HPDE6-E6E7 (cell line): Measurements from ENCODE around the gene CSF1R.

Experiments
- DNase-seq: peaks from one replicate; pipeline ENCODE4 v3.0.0; 2011; ENCODE audit warnings: missing footprints; ENCODE audit errors: extremely low spot score

Gene CSF1R

DNA sequence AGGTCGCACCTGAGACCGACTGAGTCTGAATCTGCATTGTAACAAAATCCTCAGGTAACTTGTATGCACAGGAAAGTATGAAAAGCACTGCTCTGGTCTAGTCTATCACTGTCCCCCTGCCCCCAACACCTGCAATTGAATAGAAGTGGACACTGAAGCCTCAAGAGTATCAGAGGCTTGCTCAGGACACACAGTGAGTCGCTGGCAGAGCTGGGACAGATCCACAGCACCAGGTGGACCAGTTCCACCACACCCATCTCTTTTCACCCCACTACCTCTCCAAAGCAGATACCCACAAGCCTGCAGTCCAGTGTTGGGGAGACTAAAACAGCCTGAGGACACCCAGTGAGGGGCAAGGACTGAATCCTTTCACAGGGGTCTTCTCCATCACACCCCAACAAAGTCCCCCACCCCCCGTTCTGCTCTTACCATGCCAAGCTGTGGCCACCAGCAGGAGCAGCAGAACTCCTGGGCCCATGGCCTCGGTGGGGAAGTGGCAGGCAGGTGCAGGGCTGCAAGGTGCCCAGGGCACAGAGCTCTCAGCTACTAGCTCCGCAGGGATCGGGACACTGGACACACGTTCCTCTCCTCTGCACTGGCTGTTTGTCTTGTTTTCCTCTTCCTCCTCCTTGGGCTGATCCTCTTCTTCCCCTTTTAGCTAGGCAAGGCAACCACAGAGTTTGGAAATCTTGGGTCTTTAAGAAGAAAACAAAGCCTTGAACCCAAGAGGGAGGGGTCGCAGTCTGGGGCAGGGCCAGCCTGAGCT, at the start of gene CSF1R:
TSS of gene CSF1R (minus strand) at position 605 of the 766 bp plus-strand sequence. CDS start at position 478, 127 bp downstream.
- DNase-seq = no peak

DNA sequence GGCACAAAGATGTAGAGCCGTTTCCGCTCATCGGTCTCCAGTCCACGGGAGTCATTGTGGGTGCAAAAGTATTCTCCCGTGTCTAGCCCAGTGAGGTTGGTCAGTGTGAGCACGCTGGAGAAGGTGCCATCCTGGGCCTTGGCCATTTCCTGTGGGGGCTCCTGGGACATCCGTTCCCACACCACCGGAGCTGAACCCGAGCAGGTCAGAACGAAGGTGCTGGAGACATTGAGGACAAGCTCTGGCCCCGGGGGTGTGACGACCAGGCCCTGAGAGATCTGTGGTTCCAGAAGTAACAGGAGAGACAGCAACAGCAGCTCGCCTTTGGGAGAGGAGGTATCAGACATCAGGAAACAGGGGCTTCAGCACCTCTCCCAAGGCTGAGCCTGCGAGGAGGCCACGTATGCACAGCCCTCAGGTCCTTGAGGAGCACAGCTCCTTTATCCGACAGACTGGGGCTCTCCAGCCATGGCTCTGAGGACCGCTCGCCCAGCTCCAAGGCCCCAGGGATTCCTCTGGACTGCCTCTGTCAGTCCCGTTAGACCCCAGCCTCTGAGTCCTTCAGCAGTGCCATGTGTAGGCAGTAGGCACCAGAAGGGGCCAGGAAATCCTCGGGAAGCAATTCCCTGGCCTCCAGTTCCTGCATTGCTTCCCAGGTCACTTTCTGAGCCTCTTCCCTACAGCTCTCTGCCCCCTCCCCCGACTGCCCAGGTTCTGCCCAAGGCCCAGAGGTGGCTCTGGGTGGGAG, 49.4 kb upstream of the CSF1R start:
- DNase-seq = no peak

DNA sequence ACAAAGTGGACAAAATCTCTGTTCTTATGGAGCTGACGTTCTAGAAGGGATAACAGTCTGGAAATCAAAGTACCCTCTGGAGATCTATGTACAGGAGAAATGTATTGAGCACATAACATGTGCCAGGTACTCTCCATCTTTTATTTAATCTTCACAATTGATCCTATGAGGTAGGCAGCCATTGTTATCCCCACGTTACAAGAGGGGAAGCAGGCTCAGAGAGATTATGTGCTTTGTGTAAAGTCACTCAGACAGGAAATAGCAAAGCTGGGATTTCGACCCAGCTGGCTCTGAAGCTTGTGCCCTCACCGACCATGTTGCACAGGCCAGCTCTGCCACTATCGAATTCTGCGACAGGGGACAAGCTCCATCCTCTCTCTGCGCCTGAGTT, 47.8 kb upstream of the CSF1R start:
- no peak for DNase-seq

DNA sequence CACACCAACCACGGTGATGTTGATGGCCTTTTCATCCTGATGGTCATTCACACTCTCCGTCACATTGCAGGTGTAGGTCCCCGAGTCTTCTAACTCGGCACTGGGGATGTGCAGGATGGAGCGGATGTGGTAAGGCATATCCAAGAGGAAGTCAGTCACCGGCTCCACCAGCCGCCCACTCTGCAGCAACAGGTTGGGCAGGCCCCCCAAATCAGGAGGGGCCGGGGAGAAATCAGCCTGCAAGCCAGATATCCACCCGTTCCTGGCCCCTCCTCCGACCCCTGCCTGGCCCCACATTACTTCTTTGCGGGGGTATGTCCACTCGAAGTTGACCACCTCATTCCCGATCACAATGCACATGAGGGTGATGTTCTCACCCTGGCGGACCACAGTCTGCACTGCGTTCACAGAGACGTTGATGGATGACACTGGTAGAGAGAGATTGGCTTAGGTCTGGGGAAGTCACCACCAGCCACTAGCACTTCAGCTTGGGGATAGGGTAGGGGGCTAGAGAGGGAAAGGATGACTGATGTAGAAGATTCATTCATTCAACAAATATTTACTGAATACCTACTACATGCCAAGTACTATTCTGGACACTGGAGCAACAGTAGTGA, 47.3 kb upstream of the CSF1R start:
- DNase-seq = no peak

DNA sequence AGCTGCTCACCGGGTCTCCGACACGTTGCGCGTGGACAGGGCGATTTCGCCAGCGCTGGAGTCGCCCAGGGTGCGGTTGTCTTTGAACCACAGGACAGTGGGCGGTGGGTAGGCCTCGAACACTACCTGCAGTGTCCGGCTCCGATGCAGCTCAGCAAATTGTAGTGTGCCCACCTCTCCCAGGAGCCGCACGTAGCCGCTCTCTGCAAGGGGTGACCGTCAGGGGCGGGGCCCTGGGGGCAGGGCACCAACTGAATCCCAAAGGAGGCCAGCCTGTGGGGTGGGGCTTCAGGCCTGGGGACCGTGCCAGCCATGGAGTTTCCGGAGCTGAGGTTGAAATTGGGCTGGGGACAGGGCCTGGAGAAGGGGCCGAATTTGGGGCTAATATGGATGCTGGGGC, 46.4 kb upstream of the CSF1R start:
- DNase-seq = no peak

DNA sequence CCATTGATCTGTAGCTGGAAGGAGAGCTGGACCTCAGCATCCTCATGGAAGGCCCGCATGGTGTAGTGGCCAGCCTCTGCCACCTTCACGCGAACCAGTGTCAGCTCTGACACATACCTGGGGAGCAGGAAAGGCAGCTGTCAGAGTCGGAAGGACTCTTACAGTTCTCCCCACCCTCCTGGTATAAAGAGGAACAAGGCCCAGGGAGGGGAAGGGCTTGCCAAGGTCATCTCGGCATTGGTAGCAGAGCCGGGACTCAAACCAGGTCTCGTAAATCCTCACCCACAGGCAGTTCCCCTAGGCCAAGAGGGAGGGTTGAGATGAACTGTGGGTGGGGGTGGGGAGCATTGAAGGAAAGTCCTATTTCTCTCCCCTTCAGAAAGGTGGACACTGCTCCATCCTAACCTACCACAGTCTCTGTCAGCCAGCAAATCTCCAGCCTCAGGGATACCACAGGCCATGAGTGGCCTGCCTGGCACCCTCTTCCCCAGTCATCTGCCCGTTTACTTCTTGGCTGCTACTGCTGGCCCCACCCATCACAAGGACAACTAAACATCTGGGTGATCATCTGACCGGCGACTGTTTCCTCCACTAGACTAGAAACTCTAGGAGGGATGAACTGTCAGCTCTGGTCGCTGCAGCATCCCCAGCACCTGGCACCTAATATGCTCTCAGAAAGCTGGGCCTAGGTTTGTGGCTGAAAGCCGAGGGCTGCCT, 45.8 kb upstream of the CSF1R start:
- no peak for DNase-seq

DNA sequence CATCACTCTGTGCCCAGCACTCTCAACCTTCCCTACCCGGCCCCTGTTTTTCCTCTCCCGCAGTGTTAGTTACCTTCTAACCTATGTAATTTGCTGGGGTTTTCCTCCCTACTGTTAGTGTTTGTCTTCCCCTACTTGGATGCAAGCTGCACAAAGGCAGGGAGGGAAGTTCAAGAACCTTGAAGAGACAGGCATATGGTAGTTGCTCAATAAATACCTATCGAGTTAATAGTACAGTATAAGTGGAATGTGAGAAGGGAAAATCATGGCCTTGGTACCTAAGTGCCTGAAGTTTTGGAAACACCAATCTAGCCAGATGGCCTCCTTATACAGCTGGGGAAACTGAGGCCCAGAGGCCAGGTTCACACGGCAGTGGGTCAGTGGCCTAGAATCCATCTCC, 45.1 kb upstream of the CSF1R start:
- no peak for DNase-seq

DNA sequence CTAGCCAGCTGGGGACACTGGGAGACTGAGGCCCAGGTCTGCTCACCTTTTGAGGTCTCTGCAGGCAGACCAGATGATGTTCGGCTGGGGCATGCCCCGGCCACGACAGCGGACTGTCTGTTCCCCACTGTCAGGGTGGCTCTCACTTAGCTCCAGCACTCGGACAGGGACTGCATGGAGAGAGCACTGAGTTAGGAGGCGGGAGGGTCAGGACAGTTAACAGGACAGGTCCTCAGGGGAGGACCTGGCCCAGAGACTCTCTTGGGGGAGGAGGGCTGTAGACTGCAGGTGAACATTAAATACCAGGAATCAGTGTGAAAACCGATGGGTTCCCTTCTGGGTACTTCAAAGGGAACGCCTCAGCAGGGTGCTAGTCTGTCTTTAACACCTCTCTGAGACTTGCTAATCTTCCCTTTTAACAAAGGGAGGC, 44.2 kb upstream of the CSF1R start:
- no peak for DNase-seq

DNA sequence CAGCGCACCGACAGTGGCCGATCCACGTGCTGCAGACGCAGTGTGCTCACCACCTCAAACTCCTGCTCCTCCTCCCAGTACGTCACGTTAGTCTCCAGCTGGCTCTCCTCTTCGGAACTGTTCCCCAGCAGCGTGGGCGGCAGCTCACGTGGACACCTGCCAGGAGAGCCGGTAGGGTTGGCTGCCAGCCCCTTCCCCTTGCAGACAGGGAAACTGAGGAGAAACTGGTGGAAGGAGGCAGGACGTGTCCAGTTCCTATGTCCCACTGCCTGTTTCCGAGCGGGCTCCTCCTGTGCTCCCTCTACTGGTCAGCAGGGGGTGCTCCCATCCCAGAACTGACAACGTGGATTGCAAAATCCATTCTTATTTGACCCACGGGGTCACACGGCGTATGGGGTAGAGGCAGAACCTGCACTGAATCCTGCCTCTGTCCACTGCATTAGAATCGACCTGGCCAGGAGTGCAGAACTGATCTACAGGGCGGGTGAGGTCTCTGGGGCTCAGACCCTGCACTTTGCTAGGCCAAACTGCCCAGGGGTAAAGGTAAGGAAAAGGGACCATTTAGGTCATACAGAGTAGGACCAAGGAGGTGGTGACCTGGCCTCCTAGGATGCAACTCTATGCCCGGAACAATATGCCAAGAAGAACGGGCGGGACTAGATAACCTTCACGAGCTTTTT, 43.6 kb upstream of the CSF1R start:
- peak; percentile 82 for DNase-seq

DNA sequence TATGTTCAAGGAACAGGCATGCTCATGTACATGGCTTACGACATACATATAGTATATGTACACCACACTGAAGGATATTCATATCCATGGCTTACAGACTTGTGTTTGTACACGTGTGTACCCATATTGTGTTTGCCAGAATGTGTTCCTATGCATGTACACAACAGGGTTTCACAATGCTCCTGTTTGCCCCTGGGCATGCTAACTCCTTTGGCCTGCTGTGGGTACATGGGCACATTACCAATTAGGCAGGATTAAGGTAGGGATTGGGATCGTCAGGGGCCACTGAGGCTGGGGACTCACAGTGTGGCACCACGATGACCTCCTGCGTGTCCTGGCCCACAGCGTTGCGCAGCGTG, 43.1 kb upstream of the CSF1R start:
- no peak for DNase-seq

DNA sequence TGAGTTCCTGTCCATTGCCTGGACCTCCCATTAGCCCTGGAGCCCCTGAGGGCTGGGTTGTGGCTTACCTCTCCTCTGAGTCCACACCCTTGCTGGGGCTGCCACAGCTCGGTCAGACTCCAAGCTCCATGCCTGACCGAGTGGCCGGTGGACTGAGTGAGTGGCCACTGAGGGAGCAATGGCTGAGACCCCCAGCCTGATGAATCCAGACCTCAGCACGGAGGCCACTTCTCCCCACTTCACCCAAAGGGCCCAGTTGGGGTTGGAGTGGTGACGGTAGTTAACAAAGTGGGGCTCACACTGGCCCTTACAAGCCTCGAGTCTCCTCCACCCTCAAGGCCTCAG, 40.5 kb upstream of the CSF1R start:
- no peak for DNase-seq

DNA sequence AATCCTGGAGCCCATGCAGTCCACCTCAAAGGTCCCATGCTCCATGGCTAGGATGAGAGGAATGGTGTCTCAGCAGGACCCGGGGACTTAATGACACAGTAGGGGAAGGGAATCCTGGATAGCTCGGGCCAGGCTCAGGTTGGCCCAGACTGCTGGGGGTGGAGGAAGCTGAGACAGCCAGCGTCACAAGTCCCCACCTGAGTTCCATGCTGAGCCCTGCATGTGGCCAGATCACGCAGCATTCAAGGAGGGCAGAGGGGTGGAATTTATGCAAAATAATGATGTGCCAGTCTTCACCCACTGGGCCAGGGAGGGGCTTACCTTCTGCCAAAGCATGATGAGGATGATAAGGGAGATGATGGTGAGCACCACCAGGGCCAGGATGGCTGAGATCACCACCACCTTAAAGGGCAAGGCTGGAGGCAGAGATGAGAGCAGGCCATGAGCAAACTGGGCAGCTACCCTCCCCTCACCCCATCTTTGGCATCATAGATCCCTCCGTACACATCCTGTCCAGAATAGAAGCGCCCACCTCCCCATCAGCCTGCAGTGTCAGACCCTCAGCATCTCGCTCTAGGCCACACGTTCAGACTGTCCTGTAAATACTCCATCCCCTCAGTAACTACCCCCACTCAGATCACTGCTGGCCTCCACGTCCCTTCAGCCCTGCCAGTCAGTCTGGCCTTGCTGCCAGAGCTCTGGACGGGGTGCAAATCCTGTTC, 40.0 kb upstream of the CSF1R start:
- DNase-seq = no peak

DNA sequence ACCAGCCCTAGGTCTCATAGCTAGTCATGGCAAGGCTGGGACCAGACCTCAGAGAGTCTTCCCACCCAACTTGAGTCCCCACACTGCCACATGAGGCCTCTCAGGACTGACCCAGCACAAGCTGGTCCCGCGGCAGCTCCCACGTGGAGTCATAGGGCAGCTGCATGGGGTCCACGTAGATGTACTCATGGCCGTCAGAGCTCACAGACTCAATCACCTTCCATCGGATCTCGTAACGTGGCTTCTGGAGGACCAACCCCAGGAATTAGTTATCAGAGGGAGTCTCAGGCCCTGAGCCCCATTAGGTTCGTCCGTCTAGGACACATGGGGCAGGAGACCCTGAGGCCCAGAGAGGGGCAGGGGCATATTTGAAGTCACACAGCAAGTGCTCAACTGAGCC, 39.0 kb upstream of the CSF1R start:
- no peak for DNase-seq

DNA sequence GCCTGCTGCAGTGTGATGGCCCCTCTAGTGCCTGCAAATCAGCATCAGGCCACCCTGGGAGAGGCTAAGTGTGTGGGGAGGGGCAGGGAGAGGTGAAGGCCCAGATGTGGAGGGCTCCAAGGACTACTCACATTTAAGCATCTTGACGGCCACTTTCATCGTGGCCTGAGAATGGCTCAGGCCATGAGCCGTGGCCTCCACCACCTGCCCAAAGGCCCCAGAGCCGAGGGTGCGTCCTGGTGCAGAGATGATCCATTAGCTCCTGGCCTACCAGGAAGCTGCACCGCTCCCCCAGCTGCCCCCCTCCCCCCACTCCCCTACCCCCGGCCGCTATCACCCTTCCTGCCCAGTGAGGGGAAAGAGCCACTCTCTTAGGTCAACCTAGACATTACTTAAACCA, 38.2 kb upstream of the CSF1R start:
- no peak for DNase-seq

DNA sequence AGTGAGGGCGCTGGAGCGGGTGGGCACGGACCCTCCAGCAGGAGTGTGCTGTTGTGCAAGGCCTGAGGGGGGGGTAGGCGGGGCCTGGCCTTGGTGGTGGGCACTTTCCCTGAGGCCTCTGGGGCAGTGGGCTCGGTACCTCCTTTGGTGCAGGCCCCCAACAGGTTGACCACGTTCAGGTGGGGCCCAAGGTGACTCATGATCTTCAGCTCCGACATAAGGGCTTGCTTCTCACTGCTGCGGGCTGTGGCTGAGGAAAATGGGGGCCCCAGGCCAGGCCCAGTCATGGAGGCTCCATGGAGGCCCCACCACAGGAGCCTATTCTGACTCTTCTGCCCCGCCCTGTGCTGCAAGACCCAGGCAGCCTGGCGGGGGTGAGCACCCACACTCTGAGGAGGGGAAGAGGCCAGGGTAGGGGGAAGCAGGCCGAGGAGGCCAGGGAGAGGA, 37.8 kb upstream of the CSF1R start:
- no peak for DNase-seq

DNA sequence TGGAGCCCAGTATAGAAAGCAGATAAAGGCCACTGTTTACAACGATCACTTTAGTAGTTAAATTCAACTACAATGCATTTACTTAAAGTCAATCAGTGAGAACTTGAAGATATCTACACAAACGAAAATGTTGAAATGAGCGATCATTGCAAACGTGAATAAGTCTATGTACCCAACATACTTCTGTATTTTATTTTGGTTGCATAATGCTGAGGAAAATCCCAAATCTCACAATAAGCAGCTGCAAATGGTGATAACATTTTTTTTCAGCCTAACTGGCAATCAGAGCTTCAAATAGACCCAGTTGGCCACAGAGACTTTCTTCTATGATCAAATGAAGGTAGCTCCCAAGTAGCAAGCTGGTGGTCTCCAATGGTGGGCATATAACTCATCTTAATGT, 37.2 kb upstream of the CSF1R start:
- no peak for DNase-seq

DNA sequence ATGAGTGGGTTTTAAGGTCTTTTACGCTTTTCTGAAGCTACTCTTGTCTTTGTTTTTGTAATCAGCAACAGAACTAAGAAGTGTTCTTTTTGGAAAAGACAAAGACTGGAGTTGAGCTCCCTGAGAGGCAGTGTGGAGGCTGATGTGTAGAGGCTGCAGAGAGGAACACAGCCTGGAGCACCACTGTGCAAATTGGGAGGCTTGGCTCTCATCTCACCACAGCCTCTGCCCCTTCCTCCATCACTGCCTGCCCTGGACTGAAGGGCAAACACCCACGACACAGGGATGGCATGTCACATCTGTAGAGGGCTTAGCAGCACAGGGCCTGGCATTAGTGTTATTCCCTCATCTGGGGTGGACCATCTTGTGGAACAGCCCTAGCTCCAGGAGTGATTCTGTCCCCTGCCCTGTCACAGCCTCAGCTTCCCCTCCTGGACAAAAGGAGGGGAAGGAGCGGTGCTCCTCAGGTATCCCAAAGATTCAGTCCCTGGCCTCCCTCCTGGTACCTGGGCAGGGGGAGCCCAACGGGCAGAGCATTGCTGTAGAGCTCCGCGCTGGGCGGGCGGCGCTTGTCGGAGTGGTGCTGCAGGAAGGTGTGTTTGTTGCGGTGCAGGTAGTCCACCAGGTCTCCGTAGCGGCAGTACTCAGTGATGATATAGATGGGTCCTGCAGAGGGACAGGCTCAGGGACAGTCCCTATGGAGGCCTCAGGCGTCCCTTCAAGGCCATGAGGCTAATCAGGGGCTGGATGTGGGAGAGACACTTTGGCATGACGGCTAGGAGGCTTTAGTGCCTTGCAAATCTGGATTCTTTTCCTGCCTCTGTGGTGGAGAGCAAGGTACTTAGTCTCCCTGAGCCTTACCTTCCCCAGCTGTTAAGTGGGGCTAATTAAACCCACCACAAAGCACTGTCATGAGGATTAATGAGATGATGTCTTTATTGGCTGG, 36.5 kb upstream of the CSF1R start:
- DNase-seq = no peak

DNA sequence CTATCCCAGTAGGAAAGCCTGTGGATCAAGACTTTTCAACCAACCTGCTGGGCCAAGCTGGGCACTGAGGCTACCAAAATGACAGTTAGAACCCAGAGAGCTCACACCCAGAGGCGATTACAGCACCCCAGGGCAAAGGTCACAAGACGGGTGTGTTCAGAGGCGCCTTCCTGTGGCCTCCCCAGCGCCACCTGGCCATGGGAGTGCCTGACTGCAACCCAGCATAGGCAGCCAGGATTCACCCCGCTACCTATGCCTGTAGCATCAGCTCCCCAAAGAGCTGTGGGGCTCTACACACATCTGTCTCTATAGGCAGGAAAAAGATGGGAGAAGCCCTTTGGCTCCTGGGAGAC, 35.8 kb upstream of the CSF1R start:
- DNase-seq = peak; percentile 63

DNA sequence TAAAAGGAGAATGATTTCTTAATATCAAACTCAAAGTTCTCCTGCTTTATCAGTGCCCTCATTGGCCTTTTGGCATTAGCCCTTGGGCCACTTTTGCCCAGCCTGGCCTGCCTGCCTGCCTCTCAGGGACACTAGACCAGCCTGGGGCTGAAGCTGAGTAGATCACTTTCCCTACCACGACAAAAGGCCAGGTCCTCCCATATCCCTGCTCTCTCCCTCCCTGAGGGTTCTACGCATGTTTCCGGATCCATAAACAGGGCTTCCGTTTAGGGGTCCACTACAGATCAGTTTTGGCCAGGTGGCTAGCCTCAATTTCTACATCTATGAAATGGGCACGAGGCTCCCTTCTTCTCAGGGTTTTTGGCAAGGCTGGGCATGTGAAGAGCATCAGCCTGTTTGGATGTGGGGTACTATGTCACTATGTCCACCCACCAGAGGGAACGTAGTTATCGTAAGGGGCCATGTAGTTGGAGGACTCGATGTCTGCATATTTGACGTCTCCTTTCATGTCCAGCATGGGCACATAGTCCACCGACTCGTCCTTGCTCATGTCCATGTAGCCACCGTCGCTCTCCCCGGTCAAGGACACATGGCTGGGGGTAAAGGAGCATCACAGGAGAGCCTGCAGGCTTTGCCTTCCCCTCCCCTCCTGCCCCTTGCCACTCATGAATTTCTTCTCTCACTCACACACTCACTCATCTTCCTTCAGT, 35.2 kb upstream of the CSF1R start:
- no peak for DNase-seq
